HEK293 (cell line): ENCODE results near the gene ZNF775.

Experiments used
- ZNF133 ChIP-seq: fragments of 450-650 bp; formaldehyde crosslinking; IDR thresholded peaks from 2 replicates; pipeline ENCODE4 v1.5.1; 2016; ENCODE audit warnings: missing biosample characterization, missing genetic modification characterization
- TF ChIP-seq, protein P1 (sequence below): fragments of 450-650 bp; formaldehyde crosslinking; IDR thresholded peaks from 2 replicates; pipeline ENCODE4 v1.5.1; 2016; ENCODE audit warnings: missing biosample characterization, missing genetic modification characterization
- TF ChIP-seq, protein P2 (sequence below): fragments of 450-650 bp; formaldehyde crosslinking; IDR thresholded peaks from 2 replicates; pipeline ENCODE4 v1.5.1; 2016; ENCODE audit warnings: missing biosample characterization, missing genetic modification characterization, low read depth

DNA sequence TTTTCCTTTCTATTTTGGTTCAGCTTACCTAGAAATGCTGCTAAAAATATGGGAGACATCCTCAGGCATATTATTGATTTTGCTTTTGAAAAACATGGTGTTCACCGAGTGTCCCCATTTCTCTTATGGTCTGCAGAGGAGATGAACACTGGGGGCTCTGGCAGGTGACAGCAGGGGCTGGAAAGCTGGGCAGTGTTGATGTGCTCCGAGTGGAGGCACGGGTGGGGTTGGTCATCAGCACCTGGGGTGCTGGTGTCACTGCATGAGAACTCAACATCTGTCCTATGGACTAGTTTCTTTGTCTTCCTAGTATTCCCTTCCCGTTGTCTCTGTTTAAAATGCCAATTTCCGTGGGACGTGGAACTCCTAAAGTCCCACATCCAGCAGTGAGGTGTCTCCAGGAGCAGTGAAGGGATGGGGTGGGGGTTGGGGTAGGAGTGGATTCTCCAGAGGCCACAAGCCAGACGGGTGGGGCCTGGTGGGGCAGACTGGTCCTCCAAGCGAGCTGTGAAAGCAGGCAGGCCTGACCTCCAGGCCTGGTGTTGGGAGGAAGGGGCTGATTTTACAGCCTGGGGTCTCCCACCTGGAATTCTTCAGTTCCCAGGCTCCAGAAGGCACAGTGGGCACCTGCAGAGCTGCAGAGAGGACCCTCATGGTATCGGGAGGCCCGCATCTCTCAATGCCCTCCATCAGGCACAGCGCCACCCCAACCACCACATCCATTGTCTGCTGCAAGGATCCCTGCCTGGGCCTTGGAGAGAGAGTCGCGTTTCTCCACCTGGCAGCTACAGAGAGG is 24.4 kb downstream of the ZNF775 start:
- TF ChIP-seq, protein P1, sequence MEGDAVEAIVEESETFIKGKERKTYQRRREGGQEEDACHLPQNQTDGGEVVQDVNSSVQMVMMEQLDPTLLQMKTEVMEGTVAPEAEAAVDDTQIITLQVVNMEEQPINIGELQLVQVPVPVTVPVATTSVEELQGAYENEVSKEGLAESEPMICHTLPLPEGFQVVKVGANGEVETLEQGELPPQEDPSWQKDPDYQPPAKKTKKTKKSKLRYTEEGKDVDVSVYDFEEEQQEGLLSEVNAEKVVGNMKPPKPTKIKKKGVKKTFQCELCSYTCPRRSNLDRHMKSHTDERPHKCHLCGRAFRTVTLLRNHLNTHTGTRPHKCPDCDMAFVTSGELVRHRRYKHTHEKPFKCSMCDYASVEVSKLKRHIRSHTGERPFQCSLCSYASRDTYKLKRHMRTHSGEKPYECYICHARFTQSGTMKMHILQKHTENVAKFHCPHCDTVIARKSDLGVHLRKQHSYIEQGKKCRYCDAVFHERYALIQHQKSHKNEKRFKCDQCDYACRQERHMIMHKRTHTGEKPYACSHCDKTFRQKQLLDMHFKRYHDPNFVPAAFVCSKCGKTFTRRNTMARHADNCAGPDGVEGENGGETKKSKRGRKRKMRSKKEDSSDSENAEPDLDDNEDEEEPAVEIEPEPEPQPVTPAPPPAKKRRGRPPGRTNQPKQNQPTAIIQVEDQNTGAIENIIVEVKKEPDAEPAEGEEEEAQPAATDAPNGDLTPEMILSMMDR (tag by site-specific recombination) = no peak
- TF ChIP-seq, protein P2, sequence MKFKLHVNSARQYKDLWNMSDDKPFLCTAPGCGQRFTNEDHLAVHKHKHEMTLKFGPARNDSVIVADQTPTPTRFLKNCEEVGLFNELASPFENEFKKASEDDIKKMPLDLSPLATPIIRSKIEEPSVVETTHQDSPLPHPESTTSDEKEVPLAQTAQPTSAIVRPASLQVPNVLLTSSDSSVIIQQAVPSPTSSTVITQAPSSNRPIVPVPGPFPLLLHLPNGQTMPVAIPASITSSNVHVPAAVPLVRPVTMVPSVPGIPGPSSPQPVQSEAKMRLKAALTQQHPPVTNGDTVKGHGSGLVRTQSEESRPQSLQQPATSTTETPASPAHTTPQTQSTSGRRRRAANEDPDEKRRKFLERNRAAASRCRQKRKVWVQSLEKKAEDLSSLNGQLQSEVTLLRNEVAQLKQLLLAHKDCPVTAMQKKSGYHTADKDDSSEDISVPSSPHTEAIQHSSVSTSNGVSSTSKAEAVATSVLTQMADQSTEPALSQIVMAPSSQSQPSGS = no peak
- no peak for TF ChIP-seq ZNF133
